Suppressor macrophage (primary cell): ENCODE data around the gene AEBP1.

Experiments used
- DNase-seq, 4 experiments: peaks; one replicate each; pipeline ENCODE4 v3.0.0-alpha.2; 2020 to 2022

The AEBP1 gene

GRCh38 chr7:44144426-44144967 lies 40.4 kb downstream of the AEBP1 start:
- DNase-seq, result no peak

GRCh38 chr7:44144968-44145478 lies 40.9 kb downstream of the AEBP1 start:
- DNase-seq, result no peak

- DNase-seq, result peak in 1 of 4 experiments; percentile 13
Measured at GRCh38 chr7:44145479-44145968, 41.4 kb downstream of the AEBP1 start.

- peak; percentile 3 to 65 (median 37) for DNase-seq
Measured at GRCh38 chr7:44145969-44146911, 42.1 kb downstream of the AEBP1 start.

DNA sequence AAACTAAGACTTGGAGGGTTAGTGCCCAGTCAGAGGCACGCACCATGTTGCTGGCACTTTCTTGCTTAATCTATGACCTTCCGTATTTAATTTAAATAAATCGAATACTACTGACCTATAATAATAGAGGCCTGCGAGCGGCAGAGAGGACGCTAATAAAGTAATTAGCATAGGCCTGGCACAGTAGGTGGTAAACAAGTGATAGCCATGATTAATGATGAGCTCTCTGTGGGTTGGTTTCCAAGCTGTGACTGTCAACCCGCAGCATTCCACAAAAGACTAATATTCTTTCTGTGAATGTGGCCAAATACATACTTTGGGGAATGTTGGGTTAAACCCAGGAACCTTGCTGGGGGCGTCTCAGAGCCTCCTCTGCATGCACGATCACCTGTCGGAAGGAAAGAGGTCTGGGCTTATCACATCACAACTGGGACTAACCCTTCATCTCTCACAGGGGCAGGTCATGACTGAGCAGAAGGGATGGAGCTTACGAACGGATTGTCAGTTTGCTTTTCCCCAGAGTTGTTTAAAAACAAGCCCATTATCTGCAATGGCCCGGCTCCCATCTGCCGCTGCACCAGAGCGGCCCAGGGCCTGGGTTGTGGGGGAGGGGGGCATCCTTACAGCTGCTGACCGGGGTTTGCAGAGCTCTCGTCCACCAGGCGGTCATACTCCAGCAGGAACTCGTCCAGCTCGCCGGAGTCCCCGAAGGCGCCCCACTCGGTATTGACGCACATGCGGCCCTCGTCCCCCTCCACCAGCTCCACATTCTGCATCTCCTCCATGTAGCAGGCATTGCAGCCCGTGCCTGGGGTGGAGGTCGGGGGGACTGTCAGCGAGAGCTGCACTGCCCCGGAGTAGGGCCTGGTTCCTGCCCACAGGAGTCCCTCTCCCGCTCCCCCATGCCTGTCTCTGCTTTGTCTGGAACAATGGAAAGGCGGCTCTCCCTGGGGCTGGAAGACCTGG lies 43.2 kb downstream of the AEBP1 start:
- DNase-seq, result no peak

DNA sequence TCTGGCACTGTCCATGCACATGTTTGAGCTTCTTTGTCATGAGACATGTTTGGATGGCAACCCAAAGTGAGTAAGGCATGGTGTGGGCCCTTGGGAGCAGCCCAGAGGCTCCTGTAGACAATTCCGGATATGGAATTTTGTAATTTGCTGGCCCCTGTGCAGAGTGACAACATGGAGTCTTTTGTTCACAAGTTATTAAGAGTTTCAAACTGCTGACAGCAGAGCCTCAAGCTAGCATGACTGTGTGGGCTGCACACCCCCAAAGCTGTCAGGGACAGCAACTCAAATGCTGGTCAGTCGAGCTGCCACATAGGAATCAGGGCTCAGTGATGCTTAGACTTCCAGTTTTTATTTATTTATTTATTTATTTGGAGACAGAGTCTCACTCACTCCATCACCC lies 44.0 kb downstream of the AEBP1 start:
- DNase-seq, result no peak

GRCh38 chr7:44148961-44149536 lies 44.9 kb downstream of the AEBP1 start:
- no peak for DNase-seq

DNA sequence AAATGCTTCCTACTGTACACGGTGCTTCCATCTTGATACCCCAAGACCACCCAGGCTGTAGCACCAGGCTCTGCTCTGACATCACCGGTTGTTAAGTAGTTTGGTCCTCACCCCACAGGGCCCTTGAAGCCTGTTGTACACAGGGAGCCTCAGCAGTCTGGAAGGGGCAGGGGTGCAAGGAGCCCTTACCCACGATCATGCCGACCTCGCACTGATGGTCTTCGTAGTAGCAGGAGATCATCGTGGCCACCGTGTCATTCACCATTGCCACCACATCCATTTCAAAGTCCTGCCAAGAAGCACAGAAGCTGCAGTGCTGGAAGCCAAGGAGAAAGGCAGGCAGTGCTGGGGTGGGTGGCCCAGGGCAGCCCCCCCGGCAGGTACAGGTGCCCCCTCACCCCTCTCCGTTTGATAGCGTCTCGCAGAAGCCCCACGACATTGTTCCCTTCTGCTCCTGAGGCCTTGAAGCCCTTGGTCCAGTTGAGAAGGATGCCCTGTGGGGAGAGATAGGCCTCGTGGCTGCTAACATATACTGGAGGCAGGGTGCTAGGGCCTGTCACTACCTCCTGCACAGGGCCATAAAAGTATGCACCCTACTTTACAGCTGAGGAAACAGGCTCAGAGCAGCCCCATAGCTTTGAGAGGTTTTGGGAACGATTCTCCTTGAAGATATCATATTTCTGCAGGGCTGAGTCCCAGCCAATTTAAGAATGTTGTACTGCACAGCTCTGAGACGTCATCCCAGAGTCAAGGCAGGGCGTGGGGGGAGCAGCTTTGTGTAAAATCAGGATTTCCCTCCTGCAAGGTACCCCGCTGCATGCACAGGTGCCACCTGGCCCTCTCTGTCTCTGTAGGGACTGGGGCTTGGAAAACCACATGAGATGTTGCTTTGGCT lies 45.7 kb downstream of the AEBP1 start:
- no peak for DNase-seq

DNA sequence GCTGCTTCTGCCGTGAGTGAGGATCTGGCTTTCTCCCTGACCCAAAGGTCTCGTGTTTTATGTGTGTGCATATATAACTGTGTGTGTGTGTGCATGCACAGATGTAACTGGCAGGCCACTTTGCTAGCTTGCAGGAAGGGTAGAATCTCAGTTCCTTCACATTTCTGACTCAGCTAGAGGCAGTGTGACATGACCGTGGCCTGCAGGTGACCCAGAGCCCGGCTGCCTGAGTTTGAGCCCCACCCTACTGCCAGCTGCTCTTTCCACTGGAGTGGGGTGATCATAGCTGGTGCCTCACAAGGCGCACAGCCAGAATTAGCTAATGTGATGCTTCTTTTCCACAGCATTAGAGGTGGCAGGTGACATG lies 46.3 kb downstream of the AEBP1 start:
- DNase-seq, result no peak

DNA sequence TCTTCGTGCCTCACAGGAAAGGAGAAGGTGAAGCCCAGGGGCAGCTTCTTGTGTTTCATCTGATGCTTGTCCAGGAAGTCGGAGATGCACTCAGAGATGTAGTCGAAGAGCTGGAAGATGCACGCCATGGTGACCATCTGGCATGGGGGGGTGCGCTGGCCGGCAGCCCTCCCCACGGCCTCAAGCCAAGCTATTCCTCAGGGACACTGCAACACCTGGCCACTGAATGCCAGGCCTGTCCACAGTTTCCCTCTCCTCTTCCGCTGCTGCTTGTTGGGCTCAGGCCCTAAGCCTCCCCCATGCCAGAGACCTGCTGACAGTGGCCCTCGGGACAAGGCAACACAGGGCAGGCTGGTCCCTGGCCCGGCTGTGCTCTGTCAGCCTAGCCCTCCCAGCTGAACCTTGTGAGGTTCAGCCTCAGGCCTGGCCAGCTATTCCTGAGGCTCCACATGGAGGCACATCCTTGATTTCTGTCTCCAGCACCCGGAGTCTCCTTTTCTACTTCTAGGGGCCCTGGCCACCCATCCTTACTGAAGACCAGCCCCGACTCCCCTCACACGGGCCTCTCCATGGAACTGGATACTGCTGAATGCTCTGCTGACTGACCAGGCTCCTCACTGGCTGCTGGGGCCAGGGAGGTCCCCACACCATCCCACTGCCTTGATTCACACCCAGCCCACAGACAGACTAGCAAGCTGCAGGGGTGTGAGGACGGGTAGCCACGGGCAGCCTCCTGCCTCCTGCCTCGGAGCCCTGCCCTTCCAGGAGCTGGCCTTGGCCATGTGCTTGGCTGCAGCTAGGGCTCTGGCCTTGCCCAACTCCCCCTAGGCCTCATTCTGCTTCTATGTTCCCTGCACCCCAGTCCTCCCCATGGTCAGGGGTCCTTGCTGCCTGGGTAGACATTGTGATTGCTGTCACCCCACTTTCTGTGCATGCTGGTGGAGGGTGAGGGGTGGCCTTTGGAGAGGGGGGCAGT lies 47.1 kb downstream of the AEBP1 start:
- DNase-seq, result no peak

DNA sequence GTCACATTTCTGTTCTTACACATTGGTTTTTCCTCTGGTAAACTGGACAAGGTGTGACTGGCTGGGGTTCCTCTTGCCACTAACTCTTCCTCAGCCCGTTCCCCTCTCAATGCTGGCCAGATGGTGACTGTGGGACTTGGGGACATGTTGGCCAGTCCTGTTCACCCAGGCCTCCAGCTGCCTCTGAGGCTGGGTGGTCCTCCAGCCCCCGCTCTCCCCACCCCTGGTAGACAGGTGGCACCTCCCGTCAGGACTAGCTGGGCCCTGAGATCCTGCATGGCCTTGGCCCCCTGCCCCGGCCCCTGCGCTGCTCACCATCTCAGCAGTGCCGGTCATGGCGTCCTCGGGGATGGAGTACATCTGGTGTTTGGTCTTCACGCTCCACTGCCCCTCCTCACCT lies 47.8 kb downstream of the AEBP1 start:
- no peak for DNase-seq

GRCh38 chr7:44152971-44153947 lies 49.1 kb downstream of the AEBP1 start:
- DNase-seq, result no peak

DNA sequence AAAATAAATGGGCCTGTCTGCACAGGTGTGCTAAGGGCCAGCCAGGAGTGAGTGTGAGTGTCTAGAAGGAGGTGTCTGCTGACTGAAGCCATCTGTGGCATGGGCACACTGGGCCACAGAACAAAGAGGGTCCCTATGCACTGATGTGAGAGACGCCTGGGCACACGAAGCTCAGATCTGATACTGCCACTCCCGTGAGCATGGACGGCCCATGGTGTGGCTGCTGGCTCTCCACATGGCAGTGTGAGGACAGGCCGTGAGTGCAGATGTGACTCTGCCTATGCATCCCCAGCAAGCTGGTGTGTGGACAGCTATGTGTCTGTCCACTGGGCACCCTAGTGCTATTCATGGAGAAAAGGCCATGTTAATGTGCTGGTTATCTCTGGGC lies 49.8 kb downstream of the AEBP1 start:
- no peak for DNase-seq

- DNase-seq, result no peak
Measured at GRCh38 chr7:44154703-44155102, 50.6 kb downstream of the AEBP1 start.

DNA sequence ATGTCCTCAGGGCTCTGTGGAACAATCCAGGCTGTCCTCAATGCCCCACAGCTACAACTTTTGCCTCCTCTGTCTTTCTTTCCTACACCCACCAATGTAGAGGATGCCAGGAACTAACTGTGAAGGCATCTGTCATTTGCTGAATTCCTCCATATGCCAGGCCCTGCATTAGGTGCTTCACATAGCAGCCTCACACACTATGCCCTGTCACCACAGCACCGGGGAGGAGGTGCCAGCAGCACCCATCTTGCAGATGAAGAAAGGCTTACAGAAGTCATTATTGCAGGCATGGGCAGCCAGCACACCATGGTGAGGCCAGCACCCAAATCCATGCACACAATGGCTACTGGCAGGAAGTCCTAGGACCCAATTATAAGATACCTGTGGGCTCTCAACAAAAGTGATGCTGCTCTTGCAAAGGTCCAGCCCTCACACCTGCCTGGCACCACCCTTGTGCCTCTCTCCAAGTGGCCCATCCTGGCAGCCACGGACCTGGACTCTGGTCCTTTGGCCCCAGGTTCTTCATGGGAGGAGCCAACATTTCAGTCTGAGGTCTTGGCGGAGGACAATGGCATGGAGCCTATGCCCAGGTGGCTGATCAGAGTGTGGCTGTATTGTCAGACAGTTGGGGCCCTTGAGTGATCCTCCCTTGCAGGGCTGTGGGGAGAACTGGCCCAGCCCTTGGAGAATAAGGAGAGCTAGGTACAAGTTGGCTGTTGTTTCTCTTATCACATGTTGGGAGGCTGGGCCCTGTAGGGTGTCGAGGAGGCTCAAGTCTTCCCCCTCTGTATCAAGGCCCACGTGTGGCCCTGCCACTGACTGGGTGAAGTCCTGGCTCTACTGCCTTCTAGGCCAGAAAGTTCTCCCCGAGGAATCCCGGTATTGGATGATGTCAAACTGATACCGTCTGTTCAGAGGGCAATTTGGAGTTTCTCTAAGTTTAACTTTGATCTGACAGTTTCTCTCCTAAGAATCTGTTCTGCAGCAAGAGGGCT lies 51.3 kb downstream of the AEBP1 start:
- no peak for DNase-seq

- DNase-seq, result peak in 1 of 4 experiments; percentile 13
Measured at GRCh38 chr7:44156453-44157010, 52.4 kb downstream of the AEBP1 start.
